Loucy (cell line): Measurements from ENCODE around the gene STUB1.

Experiments
- EZH2phosphoT487 ChIP-seq: fragments of 200-600 bp; IDR thresholded peaks from 2 replicates; pipeline ENCODE4 v1.6.1; 2018; ENCODE audit warnings: antibody characterized with exemption, mild to moderate bottlenecking, moderate library complexity, borderline replicate concordance
- TF ChIP-seq, protein P1 (sequence below): fragments of 200-600 bp; sonication (generic); conservative IDR thresholded peaks from 2 replicates; pipeline ENCODE4 v1.5.1; 2014; ENCODE audit warnings: mild to moderate bottlenecking, antibody characterized with exemption, low read length

DNA sequence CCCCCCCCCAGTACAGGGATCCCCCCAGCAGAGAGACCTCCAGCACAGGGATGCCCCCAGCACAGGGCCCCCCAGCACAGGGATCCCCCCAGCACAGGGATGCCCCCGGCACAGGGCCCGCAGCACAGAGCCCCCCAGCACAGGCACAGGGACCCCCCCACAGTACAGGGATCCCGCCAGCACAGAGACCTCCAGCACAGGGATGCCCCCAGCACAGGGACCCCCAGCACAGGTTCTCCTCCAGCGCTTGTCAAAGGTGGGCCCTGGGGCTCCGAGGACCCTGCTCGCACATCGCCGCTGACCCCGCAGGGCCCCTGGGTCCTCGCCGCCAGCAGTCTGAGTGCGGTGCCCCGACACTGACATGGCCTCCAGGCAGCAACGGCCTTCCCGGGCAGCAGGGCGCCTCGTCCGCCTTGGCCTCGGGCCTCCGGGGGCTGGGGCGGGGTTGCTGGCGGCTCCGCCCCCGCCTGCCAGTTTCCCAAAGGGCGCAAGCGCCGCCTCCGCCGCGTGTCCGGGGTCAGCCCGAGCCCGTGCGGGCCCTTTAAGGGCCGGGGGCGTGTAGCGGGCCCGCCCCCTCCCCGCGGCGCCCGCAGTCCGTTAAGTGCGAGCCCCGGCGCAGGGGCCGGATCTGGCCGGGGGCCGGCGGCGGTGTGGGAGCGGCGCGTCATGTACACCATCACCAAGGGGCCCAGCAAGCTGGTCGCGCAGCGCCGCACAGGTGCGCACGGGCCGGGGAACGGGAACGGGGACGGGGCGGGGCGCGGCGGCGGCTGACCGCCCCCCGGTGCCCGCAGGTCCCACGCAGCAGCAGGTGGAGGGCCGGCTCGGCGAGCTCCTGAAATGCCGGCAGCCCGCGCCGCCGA is 38.7 kb upstream of the STUB1 start, which contains the start of gene MCRIP2:
- TF ChIP-seq, protein P1, sequence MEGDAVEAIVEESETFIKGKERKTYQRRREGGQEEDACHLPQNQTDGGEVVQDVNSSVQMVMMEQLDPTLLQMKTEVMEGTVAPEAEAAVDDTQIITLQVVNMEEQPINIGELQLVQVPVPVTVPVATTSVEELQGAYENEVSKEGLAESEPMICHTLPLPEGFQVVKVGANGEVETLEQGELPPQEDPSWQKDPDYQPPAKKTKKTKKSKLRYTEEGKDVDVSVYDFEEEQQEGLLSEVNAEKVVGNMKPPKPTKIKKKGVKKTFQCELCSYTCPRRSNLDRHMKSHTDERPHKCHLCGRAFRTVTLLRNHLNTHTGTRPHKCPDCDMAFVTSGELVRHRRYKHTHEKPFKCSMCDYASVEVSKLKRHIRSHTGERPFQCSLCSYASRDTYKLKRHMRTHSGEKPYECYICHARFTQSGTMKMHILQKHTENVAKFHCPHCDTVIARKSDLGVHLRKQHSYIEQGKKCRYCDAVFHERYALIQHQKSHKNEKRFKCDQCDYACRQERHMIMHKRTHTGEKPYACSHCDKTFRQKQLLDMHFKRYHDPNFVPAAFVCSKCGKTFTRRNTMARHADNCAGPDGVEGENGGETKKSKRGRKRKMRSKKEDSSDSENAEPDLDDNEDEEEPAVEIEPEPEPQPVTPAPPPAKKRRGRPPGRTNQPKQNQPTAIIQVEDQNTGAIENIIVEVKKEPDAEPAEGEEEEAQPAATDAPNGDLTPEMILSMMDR, result no peak
- no peak for TF ChIP-seq EZH2phosphoT487
